HL-60 (cell line): Measurements from ENCODE around the gene DDR1.

Source experiments
- DNase-seq, 2 experiments: peaks; one replicate each; pipeline ENCODE4 v3.0.0-alpha.2; 2010 to 2020; ENCODE audit warnings: low read depth in 1 of 2, low spot score in 1 of 2
- H3K27ac ChIP-seq: fragments of 250-450 bp; sonication (Bioruptor Pico); replicated peaks from 2 replicates; pipeline ENCODE4 v1.5.1; 2020; ENCODE audit warnings: mild to moderate bottlenecking, moderate library complexity
- H3K27me3 ChIP-seq: fragments of 250-450 bp; sonication (Bioruptor Pico); 2 replicates; pipeline ENCODE4 v1.5.1; 2021; ENCODE audit warnings: mild to moderate bottlenecking, moderate library complexity; ENCODE audit not compliant: insufficient read depth, poor library complexity, severe bottlenecking
- H3K4me3 ChIP-seq: replicated peaks from 2 replicates; pipeline ENCODE4 v1.5.1; 2011; ENCODE audit warnings: mild to moderate bottlenecking, control low read depth, low read length; ENCODE audit not compliant: insufficient read depth
- GABPA ChIP-seq: IDR thresholded peaks from 2 replicates; pipeline ENCODE4 v1.6.1; 2012; ENCODE audit warnings: low read depth
- POLR2AphosphoS5 ChIP-seq: IDR thresholded peaks from 2 replicates; pipeline ENCODE4 v1.6.1; 2012; ENCODE audit warnings: low read depth
- SPI1 ChIP-seq: IDR thresholded peaks from 2 replicates; pipeline ENCODE4 v1.6.1; 2012; ENCODE audit warnings: low read depth, mild to moderate bottlenecking, borderline replicate concordance
- TF ChIP-seq, protein P1 (sequence below): IDR thresholded peaks from one replicate; pipeline ENCODE4 v1.5.1; 2011; ENCODE audit warnings: low read length, control low read depth, inconsistent platforms; ENCODE audit not compliant: insufficient read depth
- TF ChIP-seq, protein P2 (sequence below): IDR thresholded peaks from 2 replicates; pipeline ENCODE4 v1.6.1; 2012; ENCODE audit warnings: low read depth; ENCODE audit not compliant: insufficient replicate concordance

DDR1 gene

DNA sequence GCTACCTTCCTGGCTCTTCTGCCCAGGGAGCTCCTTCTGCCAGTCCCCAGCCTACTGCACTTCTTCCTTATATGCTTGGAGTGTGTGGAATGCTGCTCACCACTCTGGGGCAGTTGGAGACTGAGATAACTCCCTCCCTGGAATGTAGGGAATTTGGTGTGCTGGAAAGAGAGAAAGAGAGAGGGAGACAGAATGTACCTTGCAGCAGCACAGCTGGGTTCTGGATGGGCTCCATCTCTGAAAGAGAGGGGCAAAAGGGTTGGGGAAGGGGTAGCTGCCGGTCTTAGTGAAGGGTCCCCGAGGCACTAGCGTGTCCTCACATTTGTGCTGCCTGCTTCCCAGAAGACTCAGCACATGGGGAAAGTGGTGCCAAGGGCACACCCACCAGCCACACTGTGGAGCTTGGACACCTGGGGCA lies 40.2 kb upstream of the DDR1 start:
- TF ChIP-seq SPI1: no peak
- TF ChIP-seq GABPA: no peak
- TF ChIP-seq, protein P1, sequence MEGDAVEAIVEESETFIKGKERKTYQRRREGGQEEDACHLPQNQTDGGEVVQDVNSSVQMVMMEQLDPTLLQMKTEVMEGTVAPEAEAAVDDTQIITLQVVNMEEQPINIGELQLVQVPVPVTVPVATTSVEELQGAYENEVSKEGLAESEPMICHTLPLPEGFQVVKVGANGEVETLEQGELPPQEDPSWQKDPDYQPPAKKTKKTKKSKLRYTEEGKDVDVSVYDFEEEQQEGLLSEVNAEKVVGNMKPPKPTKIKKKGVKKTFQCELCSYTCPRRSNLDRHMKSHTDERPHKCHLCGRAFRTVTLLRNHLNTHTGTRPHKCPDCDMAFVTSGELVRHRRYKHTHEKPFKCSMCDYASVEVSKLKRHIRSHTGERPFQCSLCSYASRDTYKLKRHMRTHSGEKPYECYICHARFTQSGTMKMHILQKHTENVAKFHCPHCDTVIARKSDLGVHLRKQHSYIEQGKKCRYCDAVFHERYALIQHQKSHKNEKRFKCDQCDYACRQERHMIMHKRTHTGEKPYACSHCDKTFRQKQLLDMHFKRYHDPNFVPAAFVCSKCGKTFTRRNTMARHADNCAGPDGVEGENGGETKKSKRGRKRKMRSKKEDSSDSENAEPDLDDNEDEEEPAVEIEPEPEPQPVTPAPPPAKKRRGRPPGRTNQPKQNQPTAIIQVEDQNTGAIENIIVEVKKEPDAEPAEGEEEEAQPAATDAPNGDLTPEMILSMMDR: no peak
- TF ChIP-seq POLR2AphosphoS5: no peak
- TF ChIP-seq, protein P2, sequence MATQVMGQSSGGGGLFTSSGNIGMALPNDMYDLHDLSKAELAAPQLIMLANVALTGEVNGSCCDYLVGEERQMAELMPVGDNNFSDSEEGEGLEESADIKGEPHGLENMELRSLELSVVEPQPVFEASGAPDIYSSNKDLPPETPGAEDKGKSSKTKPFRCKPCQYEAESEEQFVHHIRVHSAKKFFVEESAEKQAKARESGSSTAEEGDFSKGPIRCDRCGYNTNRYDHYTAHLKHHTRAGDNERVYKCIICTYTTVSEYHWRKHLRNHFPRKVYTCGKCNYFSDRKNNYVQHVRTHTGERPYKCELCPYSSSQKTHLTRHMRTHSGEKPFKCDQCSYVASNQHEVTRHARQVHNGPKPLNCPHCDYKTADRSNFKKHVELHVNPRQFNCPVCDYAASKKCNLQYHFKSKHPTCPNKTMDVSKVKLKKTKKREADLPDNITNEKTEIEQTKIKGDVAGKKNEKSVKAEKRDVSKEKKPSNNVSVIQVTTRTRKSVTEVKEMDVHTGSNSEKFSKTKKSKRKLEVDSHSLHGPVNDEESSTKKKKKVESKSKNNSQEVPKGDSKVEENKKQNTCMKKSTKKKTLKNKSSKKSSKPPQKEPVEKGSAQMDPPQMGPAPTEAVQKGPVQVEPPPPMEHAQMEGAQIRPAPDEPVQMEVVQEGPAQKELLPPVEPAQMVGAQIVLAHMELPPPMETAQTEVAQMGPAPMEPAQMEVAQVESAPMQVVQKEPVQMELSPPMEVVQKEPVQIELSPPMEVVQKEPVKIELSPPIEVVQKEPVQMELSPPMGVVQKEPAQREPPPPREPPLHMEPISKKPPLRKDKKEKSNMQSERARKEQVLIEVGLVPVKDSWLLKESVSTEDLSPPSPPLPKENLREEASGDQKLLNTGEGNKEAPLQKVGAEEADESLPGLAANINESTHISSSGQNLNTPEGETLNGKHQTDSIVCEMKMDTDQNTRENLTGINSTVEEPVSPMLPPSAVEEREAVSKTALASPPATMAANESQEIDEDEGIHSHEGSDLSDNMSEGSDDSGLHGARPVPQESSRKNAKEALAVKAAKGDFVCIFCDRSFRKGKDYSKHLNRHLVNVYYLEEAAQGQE: no peak
- Histone ChIP-seq H3K27me3 (no peaks in the 10 kb centered on the region), H3K27ac (no peak overlapping the region), H3K4me3 (no peak overlapping the region)
- DNase-seq: no peak

DNA sequence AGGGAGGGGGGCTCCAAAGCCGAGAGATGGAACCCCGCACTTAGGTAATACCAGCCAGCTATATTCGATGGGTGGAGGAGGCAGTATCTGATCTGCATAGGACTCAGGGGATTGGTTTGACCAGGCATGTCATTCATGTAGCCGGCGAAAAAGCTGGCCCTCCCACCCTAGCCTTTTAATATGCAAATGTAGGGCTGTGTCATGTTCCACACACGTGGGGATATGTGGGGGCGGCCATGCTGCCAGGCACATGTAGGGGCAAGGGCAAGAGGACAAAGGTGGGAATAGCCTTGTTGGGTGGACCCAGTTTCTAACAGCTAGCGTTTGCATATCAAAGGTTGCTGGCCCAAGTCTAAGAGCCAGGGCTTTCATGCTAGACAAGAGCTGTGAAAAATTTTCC lies 39.1 kb upstream of the DDR1 start:
- DNase-seq: no peak
- Histone ChIP-seq H3K4me3 (no peak overlapping the region), H3K27ac (no peak overlapping the region), H3K27me3 (no peaks in the 10 kb centered on the region)
- TF ChIP-seq, protein P1: no peak
- TF ChIP-seq, protein P2: no peak
- TF ChIP-seq SPI1: no peak
- no peak for TF ChIP-seq POLR2AphosphoS5
- TF ChIP-seq GABPA: no peak

DNA sequence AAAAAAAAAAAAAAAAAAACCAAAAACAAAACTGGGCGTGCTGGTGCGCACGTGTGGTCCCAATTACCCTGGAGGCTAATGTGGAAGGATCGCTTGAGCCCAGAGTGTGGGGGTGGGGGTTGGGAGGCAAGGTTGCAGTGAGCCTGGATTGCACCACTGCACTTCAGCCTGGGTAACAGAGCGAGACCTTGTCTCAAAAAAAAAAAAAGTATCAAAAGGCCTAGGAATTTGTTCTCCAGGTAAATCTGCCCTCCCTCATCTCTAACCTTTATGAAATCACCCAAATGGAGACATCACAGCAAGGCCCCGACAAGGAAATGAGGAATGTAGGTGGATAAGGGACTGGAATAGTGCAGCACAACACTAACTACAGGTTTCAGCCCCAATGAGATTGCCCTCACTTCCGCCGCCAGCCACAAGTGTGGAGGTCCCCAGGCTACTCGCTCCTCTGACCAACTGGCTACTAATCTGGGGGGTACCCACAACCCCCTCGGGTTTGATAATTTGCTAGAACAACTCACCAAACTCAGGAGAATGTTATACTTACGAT lies 36.8 kb upstream of the DDR1 start:
- DNase-seq: no peak
- Histone ChIP-seq H3K4me3 (no peak overlapping the region), H3K27ac (no peak overlapping the region), H3K27me3 (no peaks in the 10 kb centered on the region)
- TF ChIP-seq, protein P2: no peak
- TF ChIP-seq, protein P1: no peak
- TF ChIP-seq SPI1 (no peak), GABPA (no peak), POLR2AphosphoS5 (no peak)
